ENCODE results near the gene GRIK2. TPM values are rescaled to one million over a fixed set of nuclear protein-coding genes. Genes with fewer than 3 reads are reported as not detected.

Gene GRIK2
- total and polyA plus RNA-seq, 12 donors: 0.09 to 10.6 (median 1.9) TPM

GRCh38 chr6:101422251-101422650 lies 28.7 kb downstream of the GRIK2 start:
- Histone ChIP-seq H3K9me3 (replicated peaks in 1 of 3) (no peaks in the 10 kb centered on the region), H3K4me3 (no peak overlapping the region), H3K27ac (no peak overlapping the region), H3K4me1 (replicated peaks in 1 of 2) (no peaks in the 10 kb centered on the region), H3K27me3 (no peaks in the 10 kb centered on the region), H3K36me3 (replicated peaks in 1 of 2) (no peaks in the 10 kb centered on the region)
- WGBS, 4 donors: 62 to 71% (median 65%) methylated on average over 1 of the region's 1 CpG
- intact Hi-C loops (cut with DNase I): no loop called here
- no peak for TF ChIP-seq CTCF (IDR thresholded peaks at IDR 0.05)
- TF ChIP-seq POLR2A (IDR thresholded peaks at IDR 0.05): no peak
- no peak for DNase-seq

GRCh38 chr6:101422811-101423210 lies 29.3 kb downstream of the GRIK2 start:
- Histone ChIP-seq H3K4me1 (replicated peaks in 1 of 2) (no peaks in the 10 kb centered on the region), H3K27ac (no peak overlapping the region), H3K36me3 (replicated peaks in 1 of 2) (no peaks in the 10 kb centered on the region), H3K9me3 (replicated peaks in 1 of 3) (no peaks in the 10 kb centered on the region), H3K27me3 (no peaks in the 10 kb centered on the region), H3K4me3 (no peak overlapping the region)
- TF ChIP-seq CTCF (IDR thresholded peaks at IDR 0.05) (no peak), POLR2A (IDR thresholded peaks at IDR 0.05) (no peak)
- WGBS, 4 donors: 41 to 64% (median 53%) methylated on average over 1 of the region's 1 CpG
- no peak for DNase-seq
- intact Hi-C loops (cut with DNase I): no loop called here

- H3K4me1 ChIP-seq (replicated peaks in 1 of 2): no peaks in the 10 kb centered on the region
- H3K9me3 ChIP-seq (replicated peaks in 1 of 3): no peaks in the 10 kb centered on the region
- H3K4me3 ChIP-seq: no peak overlapping the region
- no peaks in the 10 kb centered on the region for H3K27me3 ChIP-seq
- H3K27ac ChIP-seq: no peak overlapping the region
- DNase-seq: no peak
- 45 to 57% (median 54%) methylated on average over 1 of the region's 1 CpG for WGBS, 4 donors
- no peaks in the 10 kb centered on the region for H3K36me3 ChIP-seq (replicated peaks in 1 of 2)
- intact Hi-C loops (cut with DNase I): no loop called here
- TF ChIP-seq CTCF (IDR thresholded peaks at IDR 0.05) (no peak), POLR2A (IDR thresholded peaks at IDR 0.05) (no peak)
Observed at GRCh38 chr6:101429270-101429669, 35.8 kb downstream of the GRIK2 start.

- no peak overlapping the region for H3K4me3 ChIP-seq
- intact Hi-C loops (cut with DNase I): no loop called here
- no peaks in the 10 kb centered on the region for H3K9me3 ChIP-seq (replicated peaks in 1 of 3)
- TF ChIP-seq CTCF (IDR thresholded peaks at IDR 0.05): no peak
- no peak for TF ChIP-seq POLR2A (IDR thresholded peaks at IDR 0.05)
- no peak for DNase-seq
- H3K4me1 ChIP-seq (replicated peaks in 1 of 2): no peaks in the 10 kb centered on the region
- no peaks in the 10 kb centered on the region for H3K27me3 ChIP-seq
- no peaks in the 10 kb centered on the region for H3K36me3 ChIP-seq (replicated peaks in 1 of 2)
- WGBS, 4 donors: 72 to 89% (median 78%) methylated on average over 5 of the region's 5 CpGs
- H3K27ac ChIP-seq: no peak overlapping the region
Observed at GRCh38 chr6:101429845-101430244, 36.3 kb downstream of the GRIK2 start.

All from adrenal gland (tissue), 12 donors.